ENCODE results near the gene TAS2R10. TPM values are rescaled to one million over a fixed set of nuclear protein-coding genes. Genes with fewer than 3 reads are reported as not detected.

TAS2R10 gene
- total RNA-seq, 1 donor from 2014 or later = 0.35 TPM

- intact Hi-C loops (cut with DNase I) = no loop called here
- TF ChIP-seq, protein P1, sequence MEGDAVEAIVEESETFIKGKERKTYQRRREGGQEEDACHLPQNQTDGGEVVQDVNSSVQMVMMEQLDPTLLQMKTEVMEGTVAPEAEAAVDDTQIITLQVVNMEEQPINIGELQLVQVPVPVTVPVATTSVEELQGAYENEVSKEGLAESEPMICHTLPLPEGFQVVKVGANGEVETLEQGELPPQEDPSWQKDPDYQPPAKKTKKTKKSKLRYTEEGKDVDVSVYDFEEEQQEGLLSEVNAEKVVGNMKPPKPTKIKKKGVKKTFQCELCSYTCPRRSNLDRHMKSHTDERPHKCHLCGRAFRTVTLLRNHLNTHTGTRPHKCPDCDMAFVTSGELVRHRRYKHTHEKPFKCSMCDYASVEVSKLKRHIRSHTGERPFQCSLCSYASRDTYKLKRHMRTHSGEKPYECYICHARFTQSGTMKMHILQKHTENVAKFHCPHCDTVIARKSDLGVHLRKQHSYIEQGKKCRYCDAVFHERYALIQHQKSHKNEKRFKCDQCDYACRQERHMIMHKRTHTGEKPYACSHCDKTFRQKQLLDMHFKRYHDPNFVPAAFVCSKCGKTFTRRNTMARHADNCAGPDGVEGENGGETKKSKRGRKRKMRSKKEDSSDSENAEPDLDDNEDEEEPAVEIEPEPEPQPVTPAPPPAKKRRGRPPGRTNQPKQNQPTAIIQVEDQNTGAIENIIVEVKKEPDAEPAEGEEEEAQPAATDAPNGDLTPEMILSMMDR (IDR thresholded peaks at IDR 0.05) = no peak
- Histone ChIP-seq H3K4me3 (no peak overlapping the region), H3K4me1 (no peaks in the 10 kb centered on the region), H3K9me3 (peaks cover 11% of the 10 kb centered on the region), H3K27ac (no peak overlapping the region), H3K27me3 (ENCODE audit: low read depth) (no peaks in the 10 kb centered on the region), H3K36me3 (no peaks in the 10 kb centered on the region)
- ATAC-seq = no peak
- no peak for DNase-seq
Observed at GRCh38 chr12:10855807-10856206, 29.6 kb upstream of the TAS2R10 start.

DNA sequence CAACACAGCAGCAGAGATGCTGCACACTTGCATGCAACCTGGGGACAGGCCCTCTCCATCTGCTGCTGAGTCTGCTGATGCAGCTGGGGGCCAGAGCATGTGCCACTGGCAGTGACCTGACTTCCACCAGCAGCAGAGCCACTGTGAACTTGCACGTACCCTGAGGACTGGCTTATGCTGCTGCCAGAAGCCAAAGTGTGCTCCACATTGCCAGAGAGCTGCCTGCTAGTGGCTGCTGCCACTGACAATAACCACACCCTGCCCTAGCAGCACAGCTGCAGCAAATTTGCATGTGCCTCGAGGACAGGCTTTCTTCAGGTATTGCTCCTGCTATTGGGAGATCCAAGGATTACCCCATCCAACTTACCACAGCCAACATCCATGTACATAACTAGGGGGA lies 27.6 kb upstream of the TAS2R10 start:
- Histone ChIP-seq H3K27ac (no peak overlapping the region), H3K4me3 (no peak overlapping the region), H3K9me3 (peaks cover 11% of the 10 kb centered on the region), H3K27me3 (ENCODE audit: low read depth) (no peaks in the 10 kb centered on the region), H3K36me3 (no peaks in the 10 kb centered on the region), H3K4me1 (no peaks in the 10 kb centered on the region)
- ATAC-seq = no peak
- no peak for DNase-seq
- intact Hi-C loops (cut with DNase I) = no loop called here
- TF ChIP-seq, protein P1 (IDR thresholded peaks at IDR 0.05) = no peak

DNA sequence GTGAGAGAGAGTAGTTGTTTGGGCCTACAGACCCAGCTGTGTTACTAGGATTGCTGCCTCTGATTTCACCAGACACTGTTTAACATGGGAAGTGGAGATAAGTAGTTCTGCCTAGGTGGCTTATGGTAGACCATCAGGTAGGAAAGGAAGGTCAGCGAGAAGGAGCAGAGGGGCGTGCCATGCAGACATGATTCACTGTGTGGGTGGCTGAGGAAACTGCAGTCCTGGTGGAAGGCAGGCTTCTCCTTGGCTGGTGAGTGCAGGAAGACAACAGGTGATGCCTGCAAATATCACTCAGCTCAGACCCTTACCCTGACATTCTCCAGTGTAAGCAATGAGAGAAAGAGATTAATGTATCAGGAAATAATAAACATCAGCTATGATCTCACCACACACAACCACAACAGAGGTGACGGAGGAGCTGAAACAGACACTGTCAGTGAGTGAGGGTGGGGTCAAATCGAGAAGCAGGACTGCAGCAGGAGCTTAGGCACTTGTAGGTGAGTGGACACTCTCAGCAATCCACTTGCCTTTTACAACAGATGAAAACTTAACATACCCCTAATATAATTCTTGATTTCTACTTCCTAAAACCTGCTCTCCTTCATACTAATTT lies 25.2 kb upstream of the TAS2R10 start:
- Histone ChIP-seq H3K9me3 (peaks cover 6% of the 10 kb centered on the region), H3K27ac (no peak overlapping the region), H3K27me3 (ENCODE audit: low read depth) (no peaks in the 10 kb centered on the region), H3K4me3 (no peak overlapping the region), H3K4me1 (no peaks in the 10 kb centered on the region), H3K36me3 (no peaks in the 10 kb centered on the region)
- intact Hi-C loops (cut with DNase I) = no loop called here
- DNase-seq (no peak), ATAC-seq (no peak)
- TF ChIP-seq, protein P1 (IDR thresholded peaks at IDR 0.05) = no peak

GRCh38 chr12:10849425-10849878 lies 23.3 kb upstream of the TAS2R10 start, which contains the start of gene PRR4:
PRR4 (minus strand) TSS chr12:10849475; CDS start chr12:10849437, 38 bp downstream.
- Histone ChIP-seq H3K9me3 (no peaks in the 10 kb centered on the region), H3K27me3 (ENCODE audit: low read depth) (no peaks in the 10 kb centered on the region), H3K4me1 (no peaks in the 10 kb centered on the region), H3K4me3 (no peak within 1 kb of the TSS), H3K27ac (no peak within 1 kb of the TSS), H3K36me3 (no peaks in the 10 kb centered on the region)
- ATAC-seq (no peak), DNase-seq (no peak)
- intact Hi-C loops (cut with DNase I) = no loop called here
- TF ChIP-seq, protein P1 (IDR thresholded peaks at IDR 0.05) = no peak

DNA sequence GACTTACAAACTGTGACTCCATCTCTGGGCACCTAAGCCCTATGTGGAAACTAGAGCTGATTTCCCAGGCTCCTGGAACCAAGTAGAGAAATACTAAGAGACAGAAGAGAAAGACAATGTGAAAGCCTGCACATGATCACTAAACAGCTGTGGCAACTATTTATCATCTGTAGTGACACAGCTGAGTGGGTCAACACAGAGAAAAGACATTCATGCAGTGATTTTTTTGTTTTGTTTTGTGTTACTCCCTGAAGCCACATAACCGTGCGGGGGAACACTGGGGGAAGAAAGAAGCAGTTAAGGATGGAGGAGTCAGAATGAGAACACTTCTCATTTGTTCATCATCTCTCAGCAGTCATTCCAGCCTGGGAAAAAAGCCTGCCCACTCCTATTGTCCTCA lies 21.6 kb upstream of the TAS2R10 start:
- TF ChIP-seq, protein P1 (IDR thresholded peaks at IDR 0.05) = no peak
- no peaks in the 10 kb centered on the region for H3K27me3 ChIP-seq (ENCODE audit: low read depth)
- no peak overlapping the region for H3K27ac ChIP-seq

More for the DNA sequence above, 21.6 kb upstream of the TAS2R10 start:
- H3K36me3 ChIP-seq = no peaks in the 10 kb centered on the region
- no peak for DNase-seq
- H3K4me1 ChIP-seq = no peaks in the 10 kb centered on the region
- no peak overlapping the region for H3K4me3 ChIP-seq
- ATAC-seq = no peak
- H3K9me3 ChIP-seq = no peaks in the 10 kb centered on the region
- intact Hi-C loops (cut with DNase I) = no loop called here
